ENCODE results near the gene CALHM2.

The CALHM2 gene

GRCh38 chr10:103476046-103476768, 24.0 kb upstream of the CALHM2 start:
- DNase-seq (ENCODE audit: low read depth in 2 of 2), result no peak

GRCh38 chr10:103475437-103475836, 23.3 kb upstream of the CALHM2 start:
- no peak for DNase-seq (ENCODE audit: low read depth in 2 of 2)

GRCh38 chr10:103474077-103474476, 21.9 kb upstream of the CALHM2 start:
- DNase-seq (ENCODE audit: low read depth in 2 of 2), result no peak

- DNase-seq (ENCODE audit: low read depth in 2 of 2), result no peak
Observed at GRCh38 chr10:103473261-103473671, 21.1 kb upstream of the CALHM2 start.

- no peak for DNase-seq (ENCODE audit: low read depth in 2 of 2)
Observed at GRCh38 chr10:103472005-103472404, 19.8 kb upstream of the CALHM2 start.

GRCh38 chr10:103470761-103471653, 18.8 kb upstream of the CALHM2 start:
- DNase-seq (ENCODE audit: low read depth in 2 of 2), result peak in 1 of 2 donors; percentile 41

GRCh38 chr10:103469201-103469600, 17.0 kb upstream of the CALHM2 start:
- no peak for DNase-seq (ENCODE audit: low read depth in 2 of 2)

- DNase-seq (ENCODE audit: low read depth in 2 of 2), result no peak
Observed at GRCh38 chr10:103467406-103467805, 15.2 kb upstream of the CALHM2 start.

- DNase-seq (ENCODE audit: low read depth in 2 of 2), result no peak
Observed at GRCh38 chr10:103466734-103467133, 14.6 kb upstream of the CALHM2 start.

- no peak for DNase-seq (ENCODE audit: low read depth in 2 of 2)
Observed at GRCh38 chr10:103465411-103466179, 13.4 kb upstream of the CALHM2 start.

GRCh38 chr10:103463499-103463898, 11.3 kb upstream of the CALHM2 start:
- no peak for DNase-seq (ENCODE audit: low read depth in 2 of 2)

- no peak for DNase-seq (ENCODE audit: low read depth in 2 of 2)
Observed at GRCh38 chr10:103459615-103460014, 7.4 kb upstream of the CALHM2 start.

GRCh38 chr10:103458720-103459119, 6.5 kb upstream of the CALHM2 start, which contains the start of gene CALHM1:
Gene CALHM1, minus strand, starts transcription at chr10:103458900. Its CDS starts 149 bp downstream, at chr10:103458751.
- DNase-seq (ENCODE audit: low read depth in 2 of 2), result no peak

GRCh38 chr10:103457896-103458583, 5.9 kb upstream of the CALHM2 start:
- DNase-seq (ENCODE audit: low read depth in 2 of 2), result no peak

- DNase-seq (ENCODE audit: low read depth in 2 of 2), result no peak
Observed at GRCh38 chr10:103457176-103457712, 5.1 kb upstream of the CALHM2 start.

GRCh38 chr10:103456074-103456660, 4.0 kb upstream of the CALHM2 start:
- DNase-seq (ENCODE audit: low read depth in 2 of 2), result no peak

- no peak for DNase-seq (ENCODE audit: low read depth in 2 of 2)
Observed at GRCh38 chr10:103455235-103455634, 3.1 kb upstream of the CALHM2 start.

- DNase-seq (ENCODE audit: low read depth in 2 of 2), result no peak
Observed at GRCh38 chr10:103454026-103454425, 1.9 kb upstream of the CALHM2 start.

GRCh38 chr10:103452506-103453230, 498 bp upstream of the CALHM2 start:
- DNase-seq (ENCODE audit: low read depth in 2 of 2), result no peak
